Gastroesophageal sphincter (tissue), 3 donors: ENCODE results near the gene CHRNE.

ENCODE experiments used
- EP300 ChIP-seq: sonication (generic); formaldehyde crosslinking; IDR thresholded peaks from one replicate; pipeline ENCODE4 v1.6.1; 2017; ENCODE audit warnings: antibody characterized with exemption, mild to moderate bottlenecking
- POLR2A ChIP-seq, 2 donors: fragments of 450-650 bp; IDR thresholded peaks; one replicate each; pipeline ENCODE4 v1.6.1; 2017; ENCODE audit warnings: antibody characterized with exemption in 2 of 2, mild to moderate bottlenecking in 2 of 2, moderate library complexity in 1 of 2
- TF ChIP-seq, protein P1 (sequence below), 4 experiments: fragments of 200-600 bp in 2 of 4; fragments of 450-650 bp in 2 of 4; sonication (generic) in 1 of 4; IDR thresholded peaks; one replicate each; pipeline ENCODE4 v1.5.1; 2017 to 2019; ENCODE audit warnings: antibody characterized with exemption in 4 of 4, mild to moderate bottlenecking in 2 of 4, moderate library complexity in 2 of 4

DNA sequence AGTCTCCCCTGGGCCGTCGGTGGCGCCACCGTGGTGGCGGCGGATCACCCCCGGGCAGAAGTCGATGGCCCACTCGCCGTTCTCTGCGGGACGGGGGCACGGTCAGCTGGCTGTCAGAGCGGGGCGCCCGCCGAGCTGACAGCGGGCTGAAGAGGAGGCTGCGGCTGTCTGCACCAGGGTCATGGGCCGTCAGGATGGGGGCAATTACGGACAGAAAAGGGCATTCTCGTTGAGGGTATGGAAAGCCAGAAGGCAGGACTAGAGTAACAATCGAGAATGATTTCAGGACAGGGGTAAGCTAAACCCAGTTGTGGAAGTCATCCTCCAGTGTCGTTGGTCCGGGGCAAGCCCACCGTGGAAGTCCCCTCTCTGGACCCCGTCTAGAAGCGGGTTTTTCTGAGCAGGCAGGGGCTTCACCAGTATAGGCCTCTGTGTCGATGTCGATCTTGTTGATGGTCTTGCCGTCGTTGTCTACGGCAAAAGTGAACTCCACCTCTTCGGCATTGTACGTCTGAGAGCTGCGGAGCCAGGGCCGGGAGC is 1.7 kb downstream of the CHRNE start:
- TF ChIP-seq, protein P1, sequence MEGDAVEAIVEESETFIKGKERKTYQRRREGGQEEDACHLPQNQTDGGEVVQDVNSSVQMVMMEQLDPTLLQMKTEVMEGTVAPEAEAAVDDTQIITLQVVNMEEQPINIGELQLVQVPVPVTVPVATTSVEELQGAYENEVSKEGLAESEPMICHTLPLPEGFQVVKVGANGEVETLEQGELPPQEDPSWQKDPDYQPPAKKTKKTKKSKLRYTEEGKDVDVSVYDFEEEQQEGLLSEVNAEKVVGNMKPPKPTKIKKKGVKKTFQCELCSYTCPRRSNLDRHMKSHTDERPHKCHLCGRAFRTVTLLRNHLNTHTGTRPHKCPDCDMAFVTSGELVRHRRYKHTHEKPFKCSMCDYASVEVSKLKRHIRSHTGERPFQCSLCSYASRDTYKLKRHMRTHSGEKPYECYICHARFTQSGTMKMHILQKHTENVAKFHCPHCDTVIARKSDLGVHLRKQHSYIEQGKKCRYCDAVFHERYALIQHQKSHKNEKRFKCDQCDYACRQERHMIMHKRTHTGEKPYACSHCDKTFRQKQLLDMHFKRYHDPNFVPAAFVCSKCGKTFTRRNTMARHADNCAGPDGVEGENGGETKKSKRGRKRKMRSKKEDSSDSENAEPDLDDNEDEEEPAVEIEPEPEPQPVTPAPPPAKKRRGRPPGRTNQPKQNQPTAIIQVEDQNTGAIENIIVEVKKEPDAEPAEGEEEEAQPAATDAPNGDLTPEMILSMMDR (IDR thresholded peaks at IDR 0.05), result no peak
- TF ChIP-seq POLR2A (IDR thresholded peaks at IDR 0.05) (no peak), EP300 (no peak)
